RWPE1 (cell line): Measurements from ENCODE around the gene HIVEP3.

Source experiments
- CTCF ChIA-PET: fragments of 350-600 bp; sonication (Branson Sonifier 250); formaldehyde crosslinking; extraction: SDS; loops from one replicate; lab custom pipeline; 2021; lab: Yijun Ruan, JAX
- POLR2A ChIA-PET: fragments of 400-600 bp; formaldehyde crosslinking; extraction: SDS; loops from one replicate; lab custom pipeline; 2020; ENCODE audit warnings: antibody characterized with exemption; ENCODE audit not compliant: low non-redundant PET; lab: Yijun Ruan, JAX
- DNase-seq: peaks from one replicate; pipeline ENCODE4 v3.0.0; 2012; ENCODE audit warnings: low spot score
- H3K27ac ChIP-seq: fragments of 450-650 bp; 2 replicates; pipeline ENCODE4 v1.5.1; 2017
- TF ChIP-seq, protein P1 (sequence below): fragments of 450-650 bp; conservative IDR thresholded peaks from 2 replicates; pipeline ENCODE4 v1.5.1; 2017; ENCODE audit warnings: low read depth, mild to moderate bottlenecking

Gene HIVEP3

DNA sequence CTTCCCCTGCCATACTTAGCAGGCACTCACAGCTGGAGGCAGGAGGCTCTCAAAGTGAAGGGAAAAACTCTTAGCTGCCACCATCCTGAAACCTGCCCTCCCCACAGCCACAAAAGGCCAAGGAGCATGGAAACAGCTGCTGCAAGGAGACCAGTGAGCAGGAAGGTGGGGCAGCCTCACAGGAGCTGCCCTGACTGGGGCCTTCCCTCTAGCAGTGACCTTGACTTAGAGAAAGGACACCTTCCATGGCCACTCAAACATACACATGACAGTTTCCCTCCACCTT, 126.3 kb downstream of the HIVEP3 start:
- H3K27ac ChIP-seq = no peak overlapping the region
- TF ChIP-seq, protein P1, sequence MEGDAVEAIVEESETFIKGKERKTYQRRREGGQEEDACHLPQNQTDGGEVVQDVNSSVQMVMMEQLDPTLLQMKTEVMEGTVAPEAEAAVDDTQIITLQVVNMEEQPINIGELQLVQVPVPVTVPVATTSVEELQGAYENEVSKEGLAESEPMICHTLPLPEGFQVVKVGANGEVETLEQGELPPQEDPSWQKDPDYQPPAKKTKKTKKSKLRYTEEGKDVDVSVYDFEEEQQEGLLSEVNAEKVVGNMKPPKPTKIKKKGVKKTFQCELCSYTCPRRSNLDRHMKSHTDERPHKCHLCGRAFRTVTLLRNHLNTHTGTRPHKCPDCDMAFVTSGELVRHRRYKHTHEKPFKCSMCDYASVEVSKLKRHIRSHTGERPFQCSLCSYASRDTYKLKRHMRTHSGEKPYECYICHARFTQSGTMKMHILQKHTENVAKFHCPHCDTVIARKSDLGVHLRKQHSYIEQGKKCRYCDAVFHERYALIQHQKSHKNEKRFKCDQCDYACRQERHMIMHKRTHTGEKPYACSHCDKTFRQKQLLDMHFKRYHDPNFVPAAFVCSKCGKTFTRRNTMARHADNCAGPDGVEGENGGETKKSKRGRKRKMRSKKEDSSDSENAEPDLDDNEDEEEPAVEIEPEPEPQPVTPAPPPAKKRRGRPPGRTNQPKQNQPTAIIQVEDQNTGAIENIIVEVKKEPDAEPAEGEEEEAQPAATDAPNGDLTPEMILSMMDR = no peak
- no peak for DNase-seq
- POLR2A ChIA-PET = no interaction called here
- CTCF ChIA-PET = no interaction called here

DNA sequence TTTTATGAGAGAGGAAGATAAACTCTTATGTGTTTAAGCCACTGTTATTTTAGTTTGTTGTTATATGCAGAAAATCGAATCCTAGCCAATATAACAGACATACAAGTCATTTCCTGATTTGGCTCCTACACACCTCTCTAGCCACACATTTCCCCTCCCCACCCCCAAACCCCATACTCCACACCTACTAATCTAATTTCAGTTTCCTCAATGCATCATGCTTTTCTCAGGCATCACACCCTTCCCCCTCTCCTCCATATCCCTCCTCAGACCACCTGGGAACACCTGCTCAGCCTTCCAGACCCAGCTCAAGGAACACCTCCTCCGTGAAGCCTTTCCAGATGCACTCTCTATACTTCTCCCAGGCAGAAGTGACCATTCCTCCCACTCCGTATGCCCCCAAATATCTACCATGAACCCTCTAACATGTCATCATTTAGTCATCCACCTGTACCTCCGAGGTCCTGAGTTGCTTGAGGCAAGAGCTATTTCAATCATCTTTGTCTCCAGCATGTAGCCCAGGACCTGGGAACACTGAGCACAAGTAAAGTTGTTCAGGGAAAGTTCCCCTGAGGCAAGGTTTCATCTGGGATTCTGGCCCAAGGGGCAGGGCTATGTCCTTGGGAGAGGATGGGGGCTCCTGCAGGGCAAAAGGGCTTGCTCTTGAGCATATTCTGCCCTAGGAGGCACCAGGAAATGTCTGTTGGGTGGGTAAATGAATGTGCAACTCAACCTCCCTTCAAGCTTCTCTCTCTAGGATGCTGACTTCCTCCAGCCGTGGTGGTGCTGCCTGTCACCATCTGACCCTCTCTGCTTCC, 126.8 kb downstream of the HIVEP3 start:
- no peak overlapping the region for H3K27ac ChIP-seq
- ChIA-PET POLR2A (no interaction called here), CTCF (no interaction called here)
- TF ChIP-seq, protein P1 = no peak
- DNase-seq = no peak

DNA sequence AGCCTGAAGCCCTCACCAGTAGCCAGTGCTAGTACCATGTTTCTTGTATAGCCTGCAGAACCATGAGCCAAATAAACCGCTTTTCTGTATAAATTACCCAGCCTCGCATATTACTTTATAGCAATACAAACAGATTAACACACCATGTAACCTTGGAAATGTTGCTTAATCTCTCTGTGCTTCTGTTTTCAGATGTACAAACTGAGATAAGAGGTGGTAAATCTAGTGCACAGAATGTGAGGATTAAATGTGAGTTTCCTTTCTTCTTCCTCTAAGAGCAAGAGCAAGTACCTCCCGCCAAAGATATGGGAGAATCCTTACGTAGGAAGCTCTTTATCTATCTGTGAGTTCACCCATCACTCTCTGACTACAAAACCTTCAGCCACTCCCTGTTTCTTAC, 128.4 kb downstream of the HIVEP3 start:
- H3K27ac ChIP-seq = no peak overlapping the region
- CTCF ChIA-PET = interaction anchor here (0.6 to 0.7 kb wide), 2 partner anchors 49 to 289 kb away, joined by 3 to 5 read pairs; no protein-coding TSS in a partner anchor
- DNase-seq = no peak
- POLR2A ChIA-PET = no interaction called here
- TF ChIP-seq, protein P1 = no peak

DNA sequence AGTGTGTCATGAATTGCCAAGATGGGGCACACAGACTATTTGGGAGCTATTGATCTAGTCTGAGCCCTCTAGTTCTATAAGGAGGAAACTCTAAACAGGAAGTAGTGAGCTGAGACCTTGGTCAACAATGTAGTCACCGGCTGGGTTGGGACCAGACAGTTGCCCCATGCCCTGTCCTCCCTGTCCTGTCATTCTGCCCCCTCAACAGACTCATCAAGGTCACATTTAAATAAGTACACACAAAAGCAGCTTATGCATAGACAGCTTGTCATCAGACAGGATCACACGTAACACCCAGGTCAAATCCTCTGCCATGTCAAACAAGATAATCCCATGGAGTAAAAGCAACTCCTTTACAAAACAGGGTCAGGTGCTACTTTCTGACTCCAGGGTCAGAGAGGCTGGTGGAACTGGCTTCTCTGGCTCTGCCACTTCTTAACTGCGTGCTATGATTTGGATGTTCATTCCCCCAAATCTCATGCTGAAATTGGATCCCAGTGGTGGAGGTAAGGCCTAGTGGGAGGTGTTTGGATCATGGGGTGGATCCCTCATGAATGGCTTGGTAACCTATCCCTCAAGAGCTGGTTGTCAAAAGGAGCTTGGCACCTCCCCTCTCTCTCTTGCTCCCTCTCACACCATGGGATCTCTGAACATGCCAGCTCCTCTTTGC, 128.9 kb downstream of the HIVEP3 start:
- no peak for DNase-seq
- CTCF ChIA-PET = interaction anchor here (0.7 to 2.1 kb wide), 2 partner anchors 49 to 216 kb away, joined by 5 to 9 read pairs; no protein-coding TSS in a partner anchor
- no peak overlapping the region for H3K27ac ChIP-seq
- TF ChIP-seq, protein P1 = no peak
- POLR2A ChIA-PET = interaction anchor here (0.7 kb wide), 1 partner anchor 210 kb away, joined by 3 read pairs; no protein-coding TSS in a partner anchor

DNA sequence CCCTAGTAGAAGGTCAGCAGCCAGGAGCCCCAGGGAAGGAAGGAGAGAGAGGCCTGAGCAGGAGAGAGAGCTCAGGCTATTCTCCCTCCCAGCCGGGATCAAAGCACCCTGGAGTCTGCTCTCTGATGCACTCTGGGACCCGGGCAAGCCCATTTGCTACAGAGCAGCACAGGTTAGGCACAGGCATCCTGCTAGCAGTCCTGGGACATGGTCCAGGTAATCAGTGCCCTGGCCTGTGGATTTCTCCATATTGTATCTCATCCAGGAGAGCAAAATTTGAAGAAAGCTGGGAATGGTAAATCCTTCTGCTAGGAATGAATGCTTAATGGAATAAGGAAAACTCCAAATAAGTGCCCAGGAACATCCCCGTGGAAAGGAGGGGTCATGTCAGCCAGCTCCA, 130.3 kb downstream of the HIVEP3 start:
- no peak overlapping the region for H3K27ac ChIP-seq
- DNase-seq = no peak
- ChIA-PET CTCF (interaction anchor here (2.1 kb wide), 1 partner anchor 214 kb away, joined by 9 read pairs; no protein-coding TSS in a partner anchor), POLR2A (no interaction called here)
- TF ChIP-seq, protein P1 = no peak

DNA sequence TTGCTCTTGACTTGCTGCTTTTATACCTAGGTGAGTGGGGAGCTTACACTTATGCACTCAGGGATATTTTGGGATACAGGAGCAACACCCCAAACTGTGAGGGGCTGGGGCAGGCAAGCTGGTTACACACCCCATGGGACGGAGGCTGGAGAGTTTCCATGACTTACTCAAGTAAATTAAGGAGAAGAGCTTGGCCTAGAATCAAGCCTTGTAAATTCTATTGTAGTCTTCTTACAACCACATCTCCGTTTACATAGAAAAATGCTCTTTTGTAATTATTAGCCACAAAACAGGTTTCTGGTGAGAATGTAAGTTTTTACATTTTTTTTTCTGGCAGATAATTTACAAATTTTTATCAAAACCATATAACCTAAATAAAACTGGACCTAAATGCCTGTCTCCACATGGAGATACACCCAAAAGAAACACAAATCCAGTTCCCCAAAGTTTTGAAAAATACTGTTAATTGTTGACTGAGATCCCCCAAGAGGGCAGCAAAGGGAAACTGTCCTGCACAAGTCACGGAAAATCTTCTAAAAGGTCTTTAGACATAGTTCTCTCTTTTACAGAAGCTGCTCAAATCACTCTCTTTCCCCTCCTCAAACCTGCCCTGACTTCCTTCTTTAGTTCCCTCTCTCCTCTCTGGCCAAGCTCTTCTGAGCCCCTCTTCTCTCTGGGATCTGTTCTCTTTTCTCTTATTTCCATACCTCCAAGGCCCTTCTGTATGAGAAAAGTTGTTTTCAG, 134.0 kb downstream of the HIVEP3 start:
- ChIA-PET POLR2A (no interaction called here), CTCF (interaction anchor here (0.8 kb wide), 1 partner anchor 79 kb away, joined by 3 read pairs; no protein-coding TSS in a partner anchor)
- TF ChIP-seq, protein P1 = no peak
- no peak overlapping the region for H3K27ac ChIP-seq
- DNase-seq = no peak
